HG03432 (cell line): ENCODE results near the gene CITED1.
"Not testable (repeated sequence)": the region's sequence is repeated elsewhere in the genome, so short reads cannot be mapped to it uniquely, and the experiment has no call there.

Source experiments
- ATAC-seq: cut with Tn5 transposase; IDR thresholded peaks from one replicate; pipeline ENCODE4 v1.9.1; 2021; ENCODE audit warnings: mild to moderate bottlenecking, moderate library complexity; ENCODE audit not compliant: unreplicated experiment

Gene CITED1

GRCh38 chrX:72305286-72306084, at the start of gene CITED1:
TSS of gene CITED1 (minus strand) at chrX:72305914. CDS start at chrX:72302869, 3,045 bp downstream.
- ATAC-seq, result no peak

- ATAC-seq, result no peak
Measured at GRCh38 chrX:72352786-72353185, 47.1 kb upstream of the CITED1 start.

GRCh38 chrX:72351606-72352334, 46.1 kb upstream of the CITED1 start:
- no peak for ATAC-seq

GRCh38 chrX:72349190-72349589, 43.5 kb upstream of the CITED1 start:
- peak; percentile 99 for ATAC-seq

GRCh38 chrX:72348247-72348979, 42.7 kb upstream of the CITED1 start:
- peak; percentile 21 for ATAC-seq

GRCh38 chrX:72347366-72347765, 41.7 kb upstream of the CITED1 start:
- ATAC-seq, result no peak

- no peak for ATAC-seq
Measured at GRCh38 chrX:72346302-72346949, 40.7 kb upstream of the CITED1 start.

- ATAC-seq, result no peak
Measured at GRCh38 chrX:72340626-72341025, 34.9 kb upstream of the CITED1 start.

- no peak for ATAC-seq
Measured at GRCh38 chrX:72340041-72340440, 34.3 kb upstream of the CITED1 start.

- no peak for ATAC-seq
Measured at GRCh38 chrX:72330131-72330530, 24.4 kb upstream of the CITED1 start.

GRCh38 chrX:72326605-72327300, 21.0 kb upstream of the CITED1 start:
- ATAC-seq, result no peak

- not testable (repeated sequence) for ATAC-seq
Measured at GRCh38 chrX:72319651-72320050, 13.9 kb upstream of the CITED1 start.

- ATAC-seq, result no peak
Measured at GRCh38 chrX:72317139-72317538, 11.4 kb upstream of the CITED1 start.

GRCh38 chrX:72316408-72317110, 10.8 kb upstream of the CITED1 start:
- ATAC-seq, result no peak

GRCh38 chrX:72314881-72315280, 9.2 kb upstream of the CITED1 start:
- ATAC-seq, result no peak

GRCh38 chrX:72313707-72314641, 8.3 kb upstream of the CITED1 start:
- no peak for ATAC-seq

GRCh38 chrX:72312311-72312940, 6.7 kb upstream of the CITED1 start:
- no peak for ATAC-seq
